OCI-LY3 (cell line): Measurements from ENCODE around the gene TYW1B.
"Not testable (repeated sequence)": the region's sequence is repeated elsewhere in the genome, so short reads cannot be mapped to it uniquely, and the experiment has no call there.

Experiments
- CTCF ChIP-seq: fragments of 200-600, 300-600 bp; sonication (generic); IDR thresholded peaks from 2 replicates; pipeline ENCODE4 v1.5.1; 2014; ENCODE audit warnings: antibody characterized with exemption, low read length, low read depth
- EZH2phosphoT487 ChIP-seq: fragments of 200-600 bp; shearing (Covaris generic); IDR thresholded peaks from 2 replicates; pipeline ENCODE4 v1.6.1; 2018; ENCODE audit warnings: antibody characterized with exemption, mixed run types, low read depth

GRCh38 chr7:72829291-72829686, 1.3 kb upstream of the TYW1B start:
- TF ChIP-seq CTCF, EZH2phosphoT487: not testable (repeated sequence)
